HG03196 (cell line): ENCODE measurements around the gene CD48.

Source experiments
- ATAC-seq: cut with Tn5 transposase; IDR thresholded peaks from one replicate; pipeline ENCODE4 v1.9.1; 2021; ENCODE audit not compliant: unreplicated experiment

The CD48 gene

GRCh38 chr1:160636547-160636946 is 75.1 kb downstream of the CD48 start:
- ATAC-seq = no peak

GRCh38 chr1:160636076-160636475 is 75.5 kb downstream of the CD48 start:
- no peak for ATAC-seq

DNA sequence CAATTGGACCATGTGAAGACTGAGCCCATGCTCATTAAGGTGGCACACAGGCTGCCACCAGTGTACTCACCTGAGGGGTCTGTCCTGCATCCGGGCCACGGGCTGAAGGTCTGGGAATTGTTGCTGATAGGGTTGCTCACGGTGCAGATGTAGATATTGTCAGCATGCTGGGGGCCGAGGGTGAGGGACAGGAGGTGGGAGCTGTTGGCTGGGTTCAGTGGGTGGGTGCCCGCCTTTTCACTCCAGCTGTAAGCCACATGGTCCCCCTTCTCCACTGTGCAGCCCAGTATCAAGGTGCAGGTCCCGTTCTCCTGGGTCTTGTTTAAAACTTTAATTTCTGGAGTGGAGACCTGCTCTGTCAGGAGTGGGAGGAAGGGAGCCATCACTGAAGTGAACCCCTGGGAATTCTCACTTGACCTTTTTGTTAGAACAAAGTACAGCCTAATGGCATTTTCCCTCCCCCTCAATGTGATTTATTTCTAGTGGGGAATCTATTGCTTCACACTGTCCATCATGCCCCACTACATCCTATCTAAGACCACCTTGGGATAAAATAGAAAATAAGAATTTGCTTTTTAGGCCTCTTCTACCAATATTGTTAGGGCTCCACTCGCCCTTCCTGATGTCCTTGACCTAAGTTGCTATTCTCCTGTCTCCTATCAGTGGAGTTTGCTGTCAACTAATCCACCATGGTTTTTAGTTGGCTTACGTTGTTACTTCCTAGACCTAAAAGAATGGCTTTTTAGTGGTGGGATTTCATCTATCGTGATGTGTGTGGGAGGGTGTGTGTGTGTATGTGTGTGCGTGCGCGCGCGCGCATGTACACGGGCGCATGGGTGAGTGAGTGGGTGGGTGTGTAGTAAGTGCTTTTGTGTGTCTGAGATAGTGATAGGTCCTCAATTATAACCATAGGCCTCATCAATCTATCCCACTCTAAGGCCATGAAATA is 76.8 kb downstream of the CD48 start:
- no peak for ATAC-seq

DNA sequence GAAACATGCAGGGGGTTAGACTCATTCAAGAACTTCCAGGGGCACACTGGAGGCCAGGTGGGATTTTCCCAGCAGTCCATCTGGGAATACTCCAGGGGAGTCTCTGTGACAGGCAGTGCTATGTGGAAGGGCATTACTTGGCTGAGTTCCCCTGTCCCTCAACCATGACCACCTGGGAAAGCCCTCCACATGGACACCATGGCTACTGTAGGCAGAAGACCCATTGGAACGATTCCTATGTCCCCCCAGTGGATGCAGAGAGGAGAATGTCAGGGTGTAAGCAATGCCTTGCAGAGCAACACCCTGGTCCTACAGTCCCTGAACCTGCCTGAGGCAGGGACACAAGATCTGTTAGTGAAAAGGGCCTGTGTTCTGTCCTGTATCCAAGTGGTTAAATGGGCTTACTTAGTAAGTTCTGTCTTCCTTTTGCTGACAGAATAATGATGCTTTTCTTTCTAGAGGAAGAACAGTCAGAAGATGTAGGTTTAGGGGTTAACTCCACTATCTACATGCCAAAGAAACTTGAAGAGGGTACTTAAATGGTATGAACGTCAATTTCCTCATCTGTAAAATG is 78.2 kb downstream of the CD48 start:
- ATAC-seq = no peak

DNA sequence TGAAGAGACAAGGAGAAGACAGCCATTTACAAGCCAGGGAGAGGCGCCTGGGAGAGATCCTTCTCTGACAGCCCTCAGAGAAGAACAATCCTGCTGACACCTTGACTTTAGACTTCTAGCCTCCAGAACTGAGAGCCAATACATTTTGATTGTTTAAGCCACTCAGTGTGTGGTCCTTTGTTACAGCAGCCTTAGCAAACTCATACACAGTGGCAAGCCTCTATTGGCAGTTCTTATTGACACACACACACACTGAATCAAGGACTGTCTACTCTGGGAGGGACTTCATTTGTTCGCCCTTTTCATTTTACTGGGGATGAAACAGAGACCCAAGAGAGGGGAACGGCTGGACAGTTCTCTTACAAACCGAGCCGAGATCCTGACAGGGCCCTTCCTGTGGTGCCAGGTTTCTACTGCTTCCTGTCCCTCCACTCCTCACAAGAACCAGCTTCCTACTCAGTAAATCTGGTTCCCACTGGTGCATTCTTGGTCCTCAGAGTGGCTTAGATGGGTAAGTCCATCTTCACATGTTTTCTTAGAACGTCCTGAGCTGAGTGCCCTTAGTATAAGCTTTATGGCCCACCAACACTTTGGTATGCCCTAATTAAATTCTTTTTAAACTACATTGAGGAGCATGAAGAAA is 79.5 kb downstream of the CD48 start:
- ATAC-seq = no peak

DNA sequence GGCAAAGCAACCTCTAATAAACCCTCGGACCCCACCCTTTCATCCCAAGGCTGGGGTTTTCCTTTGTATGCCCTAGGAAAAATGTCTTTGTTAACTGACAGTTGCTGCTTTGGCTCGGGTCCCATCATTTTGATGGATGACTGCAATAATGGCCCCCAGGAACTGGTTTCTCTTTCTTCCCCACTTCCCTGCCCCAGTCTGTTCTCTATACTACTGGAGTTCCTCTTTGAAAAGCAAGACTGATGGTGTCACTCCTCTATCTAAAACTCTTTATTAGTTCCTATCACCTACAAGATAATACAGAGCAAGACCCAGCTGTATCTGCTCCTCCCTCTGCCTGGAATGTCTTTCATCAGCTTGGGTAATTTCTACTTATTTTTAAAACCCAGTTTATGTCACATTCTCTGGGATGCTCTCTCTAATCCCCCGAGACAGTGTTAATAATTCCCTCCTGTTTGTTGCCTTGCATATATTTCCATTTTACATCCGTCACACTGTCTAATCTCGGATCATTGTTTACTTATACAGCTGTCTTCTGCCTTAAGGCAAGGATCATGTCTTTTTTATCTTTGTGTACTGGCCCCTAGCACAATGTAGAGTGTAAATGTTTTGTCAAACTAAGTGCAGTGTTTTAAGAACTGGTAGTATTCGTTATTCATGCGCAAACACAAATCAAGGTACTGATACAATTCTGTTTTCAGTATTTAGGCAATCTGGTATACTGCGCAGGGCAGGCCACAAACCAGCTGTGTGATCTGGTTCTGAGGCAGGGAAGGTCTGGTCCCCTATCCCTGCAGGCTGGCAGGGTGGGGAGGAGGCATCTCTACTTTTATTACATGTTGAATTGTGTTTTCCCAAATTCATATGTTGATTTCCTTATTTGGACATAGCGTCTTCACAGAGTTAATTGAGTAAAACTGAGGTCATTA is 80.8 kb downstream of the CD48 start:
- no peak for ATAC-seq

DNA sequence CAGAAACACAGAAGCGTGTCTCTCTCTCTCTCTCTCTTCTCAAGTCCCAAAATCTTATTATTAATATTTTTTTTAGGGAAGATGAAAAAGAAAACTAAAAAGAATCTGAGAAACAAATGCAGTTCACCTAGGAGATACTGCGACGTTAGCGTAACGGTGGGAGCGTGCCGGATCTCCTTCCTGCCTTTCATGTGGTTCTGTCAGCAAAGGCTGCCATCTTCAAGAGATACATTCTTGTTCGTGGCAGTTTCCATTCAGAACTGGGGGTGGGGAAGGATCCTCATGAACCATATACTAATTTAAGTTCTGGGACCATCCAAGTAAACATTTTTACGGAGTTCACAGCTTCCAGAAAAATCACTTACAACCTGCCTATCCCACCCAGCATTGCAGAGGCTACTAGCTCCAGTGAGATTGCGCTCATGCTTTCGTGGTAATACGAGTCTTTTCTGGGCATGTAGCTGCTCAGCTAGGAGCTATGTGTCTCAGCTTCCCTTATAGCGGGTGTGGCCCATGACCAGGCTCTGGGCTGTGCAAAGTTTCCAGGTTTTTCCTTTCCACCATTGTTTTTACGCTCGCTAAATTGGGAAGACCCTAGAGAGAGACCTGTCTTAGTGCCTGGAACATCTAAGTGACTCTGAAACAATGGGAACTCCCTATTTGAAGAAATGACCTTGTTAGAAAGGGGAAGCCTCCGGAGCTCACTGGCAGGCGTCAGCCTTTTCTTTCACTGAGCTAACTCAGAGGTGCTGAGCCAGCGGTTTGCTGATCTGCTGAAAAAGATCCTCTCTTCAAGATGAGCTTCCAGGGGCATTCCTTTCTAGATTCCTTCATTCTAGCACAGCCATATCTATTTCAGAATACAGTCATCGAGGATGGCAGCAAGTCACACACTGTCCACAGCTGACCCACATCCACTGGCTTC is 82.1 kb downstream of the CD48 start:
- no peak for ATAC-seq

GRCh38 chr1:160628799-160629263 is 82.8 kb downstream of the CD48 start:
- no peak for ATAC-seq
